ENCODE results near the gene PARD3. TPM values are rescaled to one million over a fixed set of nuclear protein-coding genes. Genes with fewer than 3 reads are reported as not detected.
"Not testable (repeated sequence)": the region's sequence is repeated elsewhere in the genome, so short reads cannot be mapped to it uniquely, and the experiment has no call there.

The PARD3 gene
- total RNA-seq, 1 experiment from 2014 or later, result 57.4 TPM

GRCh38 chr10:34076443-34076842 lies 738.7 kb downstream of the PARD3 start:
- TF ChIP-seq, protein P1, sequence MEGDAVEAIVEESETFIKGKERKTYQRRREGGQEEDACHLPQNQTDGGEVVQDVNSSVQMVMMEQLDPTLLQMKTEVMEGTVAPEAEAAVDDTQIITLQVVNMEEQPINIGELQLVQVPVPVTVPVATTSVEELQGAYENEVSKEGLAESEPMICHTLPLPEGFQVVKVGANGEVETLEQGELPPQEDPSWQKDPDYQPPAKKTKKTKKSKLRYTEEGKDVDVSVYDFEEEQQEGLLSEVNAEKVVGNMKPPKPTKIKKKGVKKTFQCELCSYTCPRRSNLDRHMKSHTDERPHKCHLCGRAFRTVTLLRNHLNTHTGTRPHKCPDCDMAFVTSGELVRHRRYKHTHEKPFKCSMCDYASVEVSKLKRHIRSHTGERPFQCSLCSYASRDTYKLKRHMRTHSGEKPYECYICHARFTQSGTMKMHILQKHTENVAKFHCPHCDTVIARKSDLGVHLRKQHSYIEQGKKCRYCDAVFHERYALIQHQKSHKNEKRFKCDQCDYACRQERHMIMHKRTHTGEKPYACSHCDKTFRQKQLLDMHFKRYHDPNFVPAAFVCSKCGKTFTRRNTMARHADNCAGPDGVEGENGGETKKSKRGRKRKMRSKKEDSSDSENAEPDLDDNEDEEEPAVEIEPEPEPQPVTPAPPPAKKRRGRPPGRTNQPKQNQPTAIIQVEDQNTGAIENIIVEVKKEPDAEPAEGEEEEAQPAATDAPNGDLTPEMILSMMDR (conservative IDR thresholded peaks at IDR 0.05), result no peak
- no peak for TF ChIP-seq EZH2 (IDR thresholded peaks at IDR 0.05; ENCODE audit: low read depth)
- Histone ChIP-seq H3F3A (ENCODE audit: insufficient read depth, low read depth) (no peaks in the 10 kb centered on the region), H2AFZ (no peak overlapping the region), H3K79me2 (ENCODE audit: low read depth) (no peaks in the 10 kb centered on the region), H3K9me3 (ENCODE audit: insufficient read depth, low read depth) (0 out of 2 replicates have a peak, but pooled peaks cover 4% of the 10 kb centered on the region), H4K20me1 (ENCODE audit: insufficient read depth) (no peaks in the 10 kb centered on the region), H3K4me3 (no peak overlapping the region), H3K36me3 (ENCODE audit: low read depth) (no peaks in the 10 kb centered on the region), H3K4me1 (replicated peaks; ENCODE audit: insufficient read depth) (no peaks in the 10 kb centered on the region), H3K27me3 (ENCODE audit: insufficient read depth, low read depth) (no peaks in the 10 kb centered on the region), H3K9me2 (ENCODE audit: insufficient read depth) (no peaks in the 10 kb centered on the region), H3K27ac (no peak overlapping the region), H3K4me2 (no peak overlapping the region)
- intact Hi-C loops (cut with micrococcal nuclease; ENCODE audit: unreplicated experiment), result no loop called here
- no peak for DNase-seq
- no TSS peak for BruUV-seq (replicated peaks)
- ChIA-PET POLR2A (ENCODE audit: unreplicated experiment) (no interaction called here), CTCF (no interaction called here)

DNA sequence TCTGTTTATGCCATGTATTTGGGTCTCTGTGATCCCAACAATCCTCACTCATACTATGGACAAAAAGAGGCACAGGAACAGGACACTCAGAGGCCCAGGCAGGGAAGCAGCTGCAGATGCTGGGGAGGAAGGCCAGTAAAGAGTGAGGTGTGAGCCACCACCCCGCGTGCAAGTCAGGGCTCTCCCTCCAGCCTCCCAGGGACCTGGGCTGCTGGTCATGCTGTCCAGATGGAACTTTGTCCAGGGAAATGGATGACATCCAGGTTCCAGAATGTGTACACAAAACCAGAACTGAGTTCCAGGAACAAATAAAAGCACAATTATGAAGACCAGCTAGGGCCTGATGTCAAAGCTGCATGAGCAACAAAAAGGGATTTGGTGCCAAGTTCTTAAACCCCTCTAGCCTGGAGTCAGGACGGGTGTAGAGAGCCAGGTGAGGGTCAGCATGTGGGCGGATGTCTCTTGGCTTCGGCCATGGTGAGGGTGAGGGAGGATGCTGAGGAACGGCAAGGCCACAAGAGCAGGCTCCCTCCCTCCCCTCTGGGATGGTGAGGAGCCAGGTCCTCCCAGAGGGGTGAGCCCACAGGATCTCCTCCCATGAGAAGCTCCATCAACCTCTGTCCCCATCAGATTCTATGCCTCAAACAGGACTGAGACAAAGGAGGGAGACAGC lies 739.7 kb downstream of the PARD3 start:
- no peaks in the 10 kb centered on the region for H3K27me3 ChIP-seq (ENCODE audit: insufficient read depth, low read depth)
- intact Hi-C loops (cut with micrococcal nuclease; ENCODE audit: unreplicated experiment), result no loop called here
- CTCF ChIA-PET, result no interaction called here
- H3K27ac ChIP-seq, result no peak overlapping the region
- no TSS peak for BruUV-seq (replicated peaks)
- H3K4me1 ChIP-seq (replicated peaks; ENCODE audit: insufficient read depth), result no peaks in the 10 kb centered on the region
- no peak overlapping the region for H3K4me3 ChIP-seq
- H3K4me2 ChIP-seq, result no peak overlapping the region
- H4K20me1 ChIP-seq (ENCODE audit: insufficient read depth), result no peaks in the 10 kb centered on the region
- H3K79me2 ChIP-seq (ENCODE audit: low read depth), result no peaks in the 10 kb centered on the region
- POLR2A ChIA-PET (ENCODE audit: unreplicated experiment), result no interaction called here
- DNase-seq, result no peak
- H3K36me3 ChIP-seq (ENCODE audit: low read depth), result no peaks in the 10 kb centered on the region
- H3K9me3 ChIP-seq (ENCODE audit: insufficient read depth, low read depth), result 0 out of 2 replicates have a peak, but pooled peaks cover 4% of the 10 kb centered on the region
- H3K9me2 ChIP-seq (ENCODE audit: insufficient read depth), result no peaks in the 10 kb centered on the region
- no peaks in the 10 kb centered on the region for H3F3A ChIP-seq (ENCODE audit: insufficient read depth, low read depth)
- H2AFZ ChIP-seq, result no peak overlapping the region
- TF ChIP-seq EZH2 (IDR thresholded peaks at IDR 0.05; ENCODE audit: low read depth), result no peak
- TF ChIP-seq, protein P1 (conservative IDR thresholded peaks at IDR 0.05), result no peak

DNA sequence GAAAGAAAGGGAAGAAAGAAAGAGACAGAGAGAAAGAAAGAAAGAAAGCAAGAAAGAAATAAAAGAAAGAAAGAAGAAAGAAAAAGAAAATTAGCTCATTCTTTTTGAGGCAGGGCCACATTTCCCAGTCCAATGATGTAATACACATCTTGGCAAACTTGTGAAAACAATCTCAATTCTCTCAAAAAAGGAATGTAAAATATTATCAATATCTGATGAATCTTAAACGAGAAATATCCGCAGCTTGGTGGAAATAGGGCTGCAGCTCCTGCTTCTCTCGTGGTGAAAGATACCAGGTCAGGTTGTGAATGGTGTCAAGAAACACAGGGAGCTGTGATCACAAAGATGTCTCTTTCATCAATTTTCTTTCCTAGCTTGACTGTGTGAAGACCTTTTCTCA lies 741.0 kb downstream of the PARD3 start:
- no peak overlapping the region for H3K27ac ChIP-seq
- H3K9me3 ChIP-seq (ENCODE audit: insufficient read depth, low read depth), result 0 out of 2 replicates have a peak, but pooled peaks cover 4% of the 10 kb centered on the region
- no peaks in the 10 kb centered on the region for H3K79me2 ChIP-seq (ENCODE audit: low read depth)
- intact Hi-C loops (cut with micrococcal nuclease; ENCODE audit: unreplicated experiment), result no loop called here
- no peak for TF ChIP-seq EZH2 (IDR thresholded peaks at IDR 0.05; ENCODE audit: low read depth)
- TF ChIP-seq, protein P1 (conservative IDR thresholded peaks at IDR 0.05), result no peak
- CTCF ChIA-PET, result no interaction called here
- H3F3A ChIP-seq (ENCODE audit: insufficient read depth, low read depth), result no peaks in the 10 kb centered on the region
- BruUV-seq (replicated peaks), result no TSS peak
- H3K9me2 ChIP-seq (ENCODE audit: insufficient read depth), result no peaks in the 10 kb centered on the region
- no peaks in the 10 kb centered on the region for H3K36me3 ChIP-seq (ENCODE audit: low read depth)
- no peak overlapping the region for H3K4me3 ChIP-seq
- no peaks in the 10 kb centered on the region for H3K4me1 ChIP-seq (replicated peaks; ENCODE audit: insufficient read depth)
- POLR2A ChIA-PET (ENCODE audit: unreplicated experiment), result no interaction called here
- no peak for DNase-seq
- H3K4me2 ChIP-seq, result no peak overlapping the region
- no peaks in the 10 kb centered on the region for H3K27me3 ChIP-seq (ENCODE audit: insufficient read depth, low read depth)
- no peak overlapping the region for H2AFZ ChIP-seq
- no peaks in the 10 kb centered on the region for H4K20me1 ChIP-seq (ENCODE audit: insufficient read depth)

- H3F3A ChIP-seq (ENCODE audit: insufficient read depth, low read depth); intact Hi-C loops (cut with micrococcal nuclease; ENCODE audit: unreplicated experiment); H4K20me1 ChIP-seq (ENCODE audit: insufficient read depth); CTCF ChIA-PET; POLR2A ChIA-PET (ENCODE audit: unreplicated experiment); H3K4me3 ChIP-seq; DNase-seq; H3K79me2 ChIP-seq (ENCODE audit: low read depth); H3K4me1 ChIP-seq (replicated peaks; ENCODE audit: insufficient read depth); H3K36me3 ChIP-seq (ENCODE audit: low read depth); H3K27ac ChIP-seq; H3K27me3 ChIP-seq (ENCODE audit: insufficient read depth, low read depth); BruUV-seq (replicated peaks); H3K9me3 ChIP-seq (ENCODE audit: insufficient read depth, low read depth); H3K4me2 ChIP-seq; H3K9me2 ChIP-seq (ENCODE audit: insufficient read depth); H2AFZ ChIP-seq: not testable (repeated sequence)
These were observed 747.4 kb downstream of the PARD3 start for GRCh38 chr10:34067741-34068140.
